Fibroblast of pulmonary artery (primary cell): ENCODE data around the gene IL17D.

Experiments
- DNase-seq: peaks from one replicate; pipeline ENCODE4 v3.0.0-alpha.2; 2010; ENCODE audit warnings: low read depth
- H3K4me3 ChIP-seq: replicated peaks from 2 replicates; pipeline ENCODE4 v1.5.1; 2011; ENCODE audit warnings: low read depth, mild to moderate bottlenecking, control low read depth, low read length, moderate library complexity
- CTCF ChIP-seq: IDR thresholded peaks from 2 replicates; pipeline ENCODE4 v1.5.1; 2011; ENCODE audit warnings: mild to moderate bottlenecking, control low read depth, low read length, inconsistent platforms; ENCODE audit errors: missing control alignments

IL17D gene

GRCh38 chr13:20682061-20682460 is 21.4 kb upstream of the IL17D start:
- H3K4me3 ChIP-seq, result no peak overlapping the region
- DNase-seq, result no peak
- no peak for TF ChIP-seq CTCF

GRCh38 chr13:20684041-20684440 is 19.5 kb upstream of the IL17D start:
- DNase-seq, result no peak
- TF ChIP-seq CTCF, result no peak
- H3K4me3 ChIP-seq, result no peak overlapping the region

- peak; percentile 61 for DNase-seq
- H3K4me3 ChIP-seq, result no peak overlapping the region
- no peak for TF ChIP-seq CTCF
These were observed 19.0 kb upstream of the IL17D start for GRCh38 chr13:20684546-20684945.

GRCh38 chr13:20685092-20685491 is 18.4 kb upstream of the IL17D start:
- no peak for DNase-seq
- TF ChIP-seq CTCF, result no peak
- H3K4me3 ChIP-seq, result no peak overlapping the region

GRCh38 chr13:20686167-20686566 is 17.3 kb upstream of the IL17D start:
- no peak for TF ChIP-seq CTCF
- no peak for DNase-seq
- H3K4me3 ChIP-seq, result no peak overlapping the region

- H3K4me3 ChIP-seq, result no peak overlapping the region
- DNase-seq, result peak; percentile 14
- no peak for TF ChIP-seq CTCF
These were observed 16.5 kb upstream of the IL17D start for GRCh38 chr13:20686863-20687579.

GRCh38 chr13:20689291-20689690 is 14.2 kb upstream of the IL17D start:
- DNase-seq, result no peak
- no peak for TF ChIP-seq CTCF
- no peak overlapping the region for H3K4me3 ChIP-seq
